ENCODE measurements around the gene URB2. TPM values are rescaled to one million over a fixed set of nuclear protein-coding genes. Genes with fewer than 3 reads are reported as not detected.

URB2 gene
- total RNA-seq, 1 donor from 2014 or later, result 9.0 TPM

DNA sequence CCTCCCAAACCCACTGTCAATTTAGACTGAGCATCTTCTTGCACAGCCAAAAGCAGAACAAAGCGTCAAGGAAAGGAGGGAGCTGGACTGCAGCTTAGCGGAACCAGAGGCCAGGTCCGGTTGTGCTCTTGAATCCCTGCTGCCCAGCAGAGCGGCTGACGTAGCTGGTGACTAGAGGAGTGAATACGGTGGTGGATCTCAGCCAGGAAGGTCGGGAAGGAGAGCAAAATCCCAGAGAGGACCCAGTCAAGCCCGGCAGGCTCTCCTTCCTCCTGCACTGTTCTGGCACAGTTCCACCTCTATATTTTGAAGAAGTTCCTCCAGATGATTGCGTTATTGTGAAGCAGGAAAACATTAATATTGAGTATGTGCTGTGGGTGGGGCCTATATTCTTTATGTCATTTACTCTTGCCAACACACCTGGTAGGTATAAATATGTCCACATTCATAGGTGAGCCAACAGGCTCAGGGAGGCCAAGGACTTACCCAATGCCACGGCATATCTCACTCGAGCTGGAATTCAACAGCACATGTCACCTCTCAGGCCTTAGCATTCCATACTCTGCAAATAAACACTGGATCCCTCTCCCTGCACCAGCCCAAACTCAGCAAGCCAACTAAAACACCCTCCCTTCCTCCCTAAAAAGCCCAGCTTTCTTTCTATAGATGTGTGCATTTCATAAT lies 43.9 kb upstream of the URB2 start:
- TF ChIP-seq, protein P1, sequence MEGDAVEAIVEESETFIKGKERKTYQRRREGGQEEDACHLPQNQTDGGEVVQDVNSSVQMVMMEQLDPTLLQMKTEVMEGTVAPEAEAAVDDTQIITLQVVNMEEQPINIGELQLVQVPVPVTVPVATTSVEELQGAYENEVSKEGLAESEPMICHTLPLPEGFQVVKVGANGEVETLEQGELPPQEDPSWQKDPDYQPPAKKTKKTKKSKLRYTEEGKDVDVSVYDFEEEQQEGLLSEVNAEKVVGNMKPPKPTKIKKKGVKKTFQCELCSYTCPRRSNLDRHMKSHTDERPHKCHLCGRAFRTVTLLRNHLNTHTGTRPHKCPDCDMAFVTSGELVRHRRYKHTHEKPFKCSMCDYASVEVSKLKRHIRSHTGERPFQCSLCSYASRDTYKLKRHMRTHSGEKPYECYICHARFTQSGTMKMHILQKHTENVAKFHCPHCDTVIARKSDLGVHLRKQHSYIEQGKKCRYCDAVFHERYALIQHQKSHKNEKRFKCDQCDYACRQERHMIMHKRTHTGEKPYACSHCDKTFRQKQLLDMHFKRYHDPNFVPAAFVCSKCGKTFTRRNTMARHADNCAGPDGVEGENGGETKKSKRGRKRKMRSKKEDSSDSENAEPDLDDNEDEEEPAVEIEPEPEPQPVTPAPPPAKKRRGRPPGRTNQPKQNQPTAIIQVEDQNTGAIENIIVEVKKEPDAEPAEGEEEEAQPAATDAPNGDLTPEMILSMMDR (IDR thresholded peaks at IDR 0.05; ENCODE audit: partially characterized antibody, unreplicated experiment), result no peak
- Mint-ChIP-seq H3K36me3 (ENCODE audit: unreplicated experiment) (no peaks in the 10 kb centered on the region), H3K4me1 (ENCODE audit: low read depth, unreplicated experiment) (no peaks in the 10 kb centered on the region), H3K27ac (ENCODE audit: unreplicated experiment) (no peak overlapping the region), H3K4me3 (ENCODE audit: unreplicated experiment) (no peak overlapping the region), H3K9me3 (ENCODE audit: unreplicated experiment) (no peaks in the 10 kb centered on the region), H3K27me3 (ENCODE audit: unreplicated experiment) (peaks cover 2% of the 10 kb centered on the region)
- no peak for DNase-seq

DNA sequence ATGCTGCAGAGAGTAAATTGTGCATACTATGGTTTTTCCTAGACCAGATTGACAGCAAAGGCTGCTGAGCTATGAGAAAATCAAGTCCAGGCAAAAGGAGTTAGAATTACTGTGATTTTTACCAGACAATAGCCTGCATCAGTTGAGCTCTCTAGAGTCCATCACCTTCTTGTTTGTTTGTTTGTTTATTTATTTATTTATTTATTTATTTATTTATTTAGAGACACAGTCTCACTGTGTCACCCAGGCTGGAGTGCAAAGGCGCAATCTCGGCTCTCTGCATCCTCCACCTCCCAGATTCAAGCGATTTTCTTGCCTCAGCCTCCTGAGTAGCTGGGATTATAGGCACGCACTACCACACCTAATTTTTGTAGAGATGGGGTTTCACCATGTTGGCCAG lies 43.3 kb upstream of the URB2 start:
- H3K27me3 Mint-ChIP-seq (ENCODE audit: unreplicated experiment), result peaks cover 5% of the 10 kb centered on the region
- H3K36me3 Mint-ChIP-seq (ENCODE audit: unreplicated experiment), result no peaks in the 10 kb centered on the region
- H3K4me3 Mint-ChIP-seq (ENCODE audit: unreplicated experiment), result no peak overlapping the region
- DNase-seq, result no peak
- no peak overlapping the region for H3K27ac Mint-ChIP-seq (ENCODE audit: unreplicated experiment)
- H3K4me1 Mint-ChIP-seq (ENCODE audit: low read depth, unreplicated experiment), result no peaks in the 10 kb centered on the region
- TF ChIP-seq, protein P1 (IDR thresholded peaks at IDR 0.05; ENCODE audit: partially characterized antibody, unreplicated experiment), result no peak
- H3K9me3 Mint-ChIP-seq (ENCODE audit: unreplicated experiment), result no peaks in the 10 kb centered on the region

DNA sequence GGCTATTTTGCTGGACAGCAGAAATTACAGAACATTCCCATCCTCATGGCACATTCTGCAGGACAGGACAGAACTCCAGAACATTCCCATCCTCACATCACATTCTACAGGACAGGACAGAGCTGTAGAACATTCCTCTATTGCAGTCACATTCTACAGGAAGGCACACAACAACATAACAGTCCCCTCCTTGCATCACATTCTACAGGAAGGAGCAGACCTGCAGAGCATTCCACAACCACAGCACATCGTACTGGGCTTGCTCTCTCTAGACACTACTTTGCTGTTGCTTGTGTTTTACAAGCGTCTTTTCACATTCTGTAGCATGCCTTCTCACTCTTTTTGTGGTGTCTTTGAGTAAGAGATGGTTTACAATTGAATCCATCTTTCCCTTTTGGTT lies 40.7 kb upstream of the URB2 start:
- no peaks in the 10 kb centered on the region for H3K4me1 Mint-ChIP-seq (ENCODE audit: low read depth, unreplicated experiment)
- no peak overlapping the region for H3K4me3 Mint-ChIP-seq (ENCODE audit: unreplicated experiment)
- H3K9me3 Mint-ChIP-seq (ENCODE audit: unreplicated experiment), result no peaks in the 10 kb centered on the region
- H3K36me3 Mint-ChIP-seq (ENCODE audit: unreplicated experiment), result no peaks in the 10 kb centered on the region
- H3K27ac Mint-ChIP-seq (ENCODE audit: unreplicated experiment), result no peak overlapping the region
- no peak for DNase-seq
- TF ChIP-seq, protein P1 (IDR thresholded peaks at IDR 0.05; ENCODE audit: partially characterized antibody, unreplicated experiment), result no peak
- peaks cover 4% of the 10 kb centered on the region for H3K27me3 Mint-ChIP-seq (ENCODE audit: unreplicated experiment)

DNA sequence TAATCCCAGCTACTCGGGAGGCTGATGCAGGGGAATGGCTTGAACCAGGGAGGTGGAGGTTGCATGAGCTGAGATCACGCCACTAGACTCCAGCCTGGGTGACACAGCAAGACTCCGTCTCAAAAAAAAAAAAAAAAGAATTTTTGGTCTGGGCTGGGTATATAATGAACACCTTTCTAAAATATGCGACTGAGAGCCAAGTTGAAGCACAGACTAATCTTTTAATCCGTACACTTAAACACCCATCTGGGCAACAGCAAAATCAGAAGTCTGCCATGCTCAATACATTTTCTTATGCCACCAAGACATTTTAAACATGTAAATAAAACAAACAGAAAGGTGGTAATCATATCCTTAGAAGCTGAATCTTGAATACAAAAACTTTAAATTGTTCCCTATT lies 35.9 kb upstream of the URB2 start:
- H3K9me3 Mint-ChIP-seq (ENCODE audit: unreplicated experiment), result no peaks in the 10 kb centered on the region
- no peak for DNase-seq
- no peaks in the 10 kb centered on the region for H3K36me3 Mint-ChIP-seq (ENCODE audit: unreplicated experiment)
- H3K27ac Mint-ChIP-seq (ENCODE audit: unreplicated experiment), result no peak overlapping the region
- peaks cover 4% of the 10 kb centered on the region for H3K27me3 Mint-ChIP-seq (ENCODE audit: unreplicated experiment)
- TF ChIP-seq, protein P1 (IDR thresholded peaks at IDR 0.05; ENCODE audit: partially characterized antibody, unreplicated experiment), result no peak
- no peak overlapping the region for H3K4me3 Mint-ChIP-seq (ENCODE audit: unreplicated experiment)
- no peaks in the 10 kb centered on the region for H3K4me1 Mint-ChIP-seq (ENCODE audit: low read depth, unreplicated experiment)

DNA sequence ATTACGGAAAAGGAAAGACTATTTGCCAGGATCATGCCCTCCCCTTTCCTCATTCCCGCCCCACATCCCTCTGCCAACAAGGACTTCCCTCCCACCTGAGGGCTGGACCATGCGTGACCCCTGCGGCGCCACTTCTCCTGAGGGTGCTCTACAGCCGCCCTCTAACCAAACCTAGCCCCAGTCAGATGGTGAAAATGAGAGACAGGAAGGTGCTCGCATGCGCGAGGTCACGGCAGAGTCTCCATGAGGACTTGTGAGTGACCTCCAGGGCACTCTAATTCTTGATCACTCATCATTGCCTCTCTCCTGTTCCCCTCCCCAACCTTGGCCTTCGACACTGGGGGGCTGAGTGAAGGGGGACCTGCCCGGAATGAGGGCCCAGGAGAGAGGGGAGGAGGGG lies 32.2 kb upstream of the URB2 start:
- H3K36me3 Mint-ChIP-seq (ENCODE audit: unreplicated experiment), result no peaks in the 10 kb centered on the region
- no peaks in the 10 kb centered on the region for H3K27me3 Mint-ChIP-seq (ENCODE audit: unreplicated experiment)
- DNase-seq, result no peak
- TF ChIP-seq, protein P1 (IDR thresholded peaks at IDR 0.05; ENCODE audit: partially characterized antibody, unreplicated experiment), result no peak
- H3K9me3 Mint-ChIP-seq (ENCODE audit: unreplicated experiment), result no peaks in the 10 kb centered on the region
- H3K4me1 Mint-ChIP-seq (ENCODE audit: low read depth, unreplicated experiment), result no peaks in the 10 kb centered on the region
- no peak overlapping the region for H3K27ac Mint-ChIP-seq (ENCODE audit: unreplicated experiment)
- H3K4me3 Mint-ChIP-seq (ENCODE audit: unreplicated experiment), result no peak overlapping the region

Measured in glutamatergic neuron (in vitro differentiated cells).